Kidney epithelial cell (primary cell): ENCODE results near the gene KRTAP4-5. TPM values are rescaled to one million over a fixed set of nuclear protein-coding genes. Genes with fewer than 3 reads are reported as not detected.
"Not testable (repeated sequence)": the region's sequence is repeated elsewhere in the genome, so short reads cannot be mapped to it uniquely, and the experiment has no call there.

Experiments used
- DNase-seq: peaks from one replicate; pipeline ENCODE4 v3.0.0-alpha.2; 2010; ENCODE audit warnings: low read depth
- H3K27me3 ChIP-seq: 2 replicates; pipeline ENCODE4 v1.6.0; 2011; ENCODE audit warnings: low read length; ENCODE audit not compliant: control insufficient read depth, insufficient read depth
- H3K36me3 ChIP-seq: 2 replicates; pipeline ENCODE4 v1.5.1; 2011; ENCODE audit warnings: low read length; ENCODE audit not compliant: control insufficient read depth, insufficient read depth
- H3K4me3 ChIP-seq: 2 replicates; pipeline ENCODE4 v1.5.1; 2011; ENCODE audit warnings: low read depth, mild to moderate bottlenecking, control low read depth, low read length
- total RNA-seq: library from RNA; depleted of rRNA; stranded (reverse); fragments of >200 nt; gene quantifications from 2 replicates; pipeline ENCODE4 v1.2.3, GENCODE V29; 2015
- TF ChIP-seq, protein P1 (sequence below): IDR thresholded peaks from 2 replicates; pipeline ENCODE4 v1.5.1; 2011; ENCODE audit warnings: mild to moderate bottlenecking, moderate library complexity, low read length, control low read depth, inconsistent platforms; ENCODE audit not compliant: insufficient read depth, poor library complexity, severe bottlenecking

Gene KRTAP4-5
- total RNA-seq, 1 donor from 2014 or later, result not detected

DNA sequence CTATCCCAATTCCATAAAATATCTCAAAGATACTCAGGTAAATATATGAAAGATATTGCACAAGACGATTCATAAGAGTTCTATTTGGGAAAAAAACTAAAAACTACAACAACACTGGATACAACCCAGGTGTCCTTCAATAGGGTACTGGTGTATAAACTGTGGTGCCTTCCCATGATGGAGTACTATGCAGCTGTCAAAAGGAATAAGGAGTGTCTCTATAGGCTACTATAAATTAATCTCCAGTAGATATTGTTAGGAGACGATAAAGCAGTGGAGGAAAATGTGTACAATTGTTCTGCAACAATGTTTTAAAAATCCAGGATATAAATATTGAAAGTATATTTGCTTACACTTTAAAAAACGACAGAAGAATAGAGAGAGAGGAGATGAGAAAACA lies 23.2 kb downstream of the KRTAP4-5 start:
- Histone ChIP-seq H3K4me3 (no peak overlapping the region), H3K27me3 (no peaks in the 10 kb centered on the region), H3K36me3 (no peaks in the 10 kb centered on the region)
- TF ChIP-seq, protein P1, sequence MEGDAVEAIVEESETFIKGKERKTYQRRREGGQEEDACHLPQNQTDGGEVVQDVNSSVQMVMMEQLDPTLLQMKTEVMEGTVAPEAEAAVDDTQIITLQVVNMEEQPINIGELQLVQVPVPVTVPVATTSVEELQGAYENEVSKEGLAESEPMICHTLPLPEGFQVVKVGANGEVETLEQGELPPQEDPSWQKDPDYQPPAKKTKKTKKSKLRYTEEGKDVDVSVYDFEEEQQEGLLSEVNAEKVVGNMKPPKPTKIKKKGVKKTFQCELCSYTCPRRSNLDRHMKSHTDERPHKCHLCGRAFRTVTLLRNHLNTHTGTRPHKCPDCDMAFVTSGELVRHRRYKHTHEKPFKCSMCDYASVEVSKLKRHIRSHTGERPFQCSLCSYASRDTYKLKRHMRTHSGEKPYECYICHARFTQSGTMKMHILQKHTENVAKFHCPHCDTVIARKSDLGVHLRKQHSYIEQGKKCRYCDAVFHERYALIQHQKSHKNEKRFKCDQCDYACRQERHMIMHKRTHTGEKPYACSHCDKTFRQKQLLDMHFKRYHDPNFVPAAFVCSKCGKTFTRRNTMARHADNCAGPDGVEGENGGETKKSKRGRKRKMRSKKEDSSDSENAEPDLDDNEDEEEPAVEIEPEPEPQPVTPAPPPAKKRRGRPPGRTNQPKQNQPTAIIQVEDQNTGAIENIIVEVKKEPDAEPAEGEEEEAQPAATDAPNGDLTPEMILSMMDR, result no peak
- DNase-seq, result no peak

DNA sequence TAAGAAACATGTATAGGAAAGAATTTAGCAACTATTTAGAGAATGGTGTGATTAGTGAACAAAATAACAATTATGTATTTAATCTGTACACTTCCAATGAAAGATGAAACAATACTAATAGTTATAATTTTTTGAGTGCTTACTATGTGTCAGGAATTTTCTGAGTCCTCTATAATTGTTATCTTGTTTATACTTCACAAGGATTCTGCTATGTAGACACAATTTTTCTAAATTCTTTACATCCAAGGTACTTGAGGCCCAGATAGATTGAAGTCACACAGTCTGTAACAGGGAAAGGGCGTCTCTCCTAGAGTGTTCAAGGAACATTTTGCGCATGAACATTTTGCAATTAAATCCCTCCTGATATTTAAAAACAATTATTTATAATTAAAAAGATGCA lies 24.6 kb downstream of the KRTAP4-5 start:
- no peak overlapping the region for H3K4me3 ChIP-seq
- DNase-seq, result no peak
- TF ChIP-seq, protein P1, result no peak

DNA sequence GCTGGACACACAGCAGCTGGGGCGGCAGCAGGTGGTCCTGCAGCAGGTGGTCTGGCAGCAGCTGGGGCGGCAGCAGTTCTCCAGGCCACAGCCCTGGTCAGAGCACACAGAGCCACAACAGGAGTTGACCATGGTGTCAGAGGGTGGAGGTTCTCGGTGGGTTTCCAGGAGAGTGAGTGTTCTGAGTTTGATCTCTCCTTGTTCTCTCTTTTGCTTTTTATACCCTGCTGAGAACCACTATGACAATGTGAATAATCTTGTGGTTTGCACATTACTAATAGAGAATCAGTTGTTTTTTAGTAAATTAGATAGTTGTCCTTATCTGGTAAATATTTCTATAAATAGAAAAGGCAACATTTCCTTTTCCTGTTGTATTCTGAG lies 25.6 kb downstream of the KRTAP4-5 start, which contains the start of gene KRTAP4-12:
KRTAP4-12 (minus strand) TSS at position 192 of the 381 bp plus-strand sequence; CDS start at position 132, 60 bp downstream.
- not testable (repeated sequence) for H3K27me3 ChIP-seq, H3K4me3 ChIP-seq, DNase-seq, H3K36me3 ChIP-seq

More for the DNA sequence above, 24.6 kb downstream of the KRTAP4-5 start:
- no peaks in the 10 kb centered on the region for H3K36me3 ChIP-seq
- no peaks in the 10 kb centered on the region for H3K27me3 ChIP-seq

DNA sequence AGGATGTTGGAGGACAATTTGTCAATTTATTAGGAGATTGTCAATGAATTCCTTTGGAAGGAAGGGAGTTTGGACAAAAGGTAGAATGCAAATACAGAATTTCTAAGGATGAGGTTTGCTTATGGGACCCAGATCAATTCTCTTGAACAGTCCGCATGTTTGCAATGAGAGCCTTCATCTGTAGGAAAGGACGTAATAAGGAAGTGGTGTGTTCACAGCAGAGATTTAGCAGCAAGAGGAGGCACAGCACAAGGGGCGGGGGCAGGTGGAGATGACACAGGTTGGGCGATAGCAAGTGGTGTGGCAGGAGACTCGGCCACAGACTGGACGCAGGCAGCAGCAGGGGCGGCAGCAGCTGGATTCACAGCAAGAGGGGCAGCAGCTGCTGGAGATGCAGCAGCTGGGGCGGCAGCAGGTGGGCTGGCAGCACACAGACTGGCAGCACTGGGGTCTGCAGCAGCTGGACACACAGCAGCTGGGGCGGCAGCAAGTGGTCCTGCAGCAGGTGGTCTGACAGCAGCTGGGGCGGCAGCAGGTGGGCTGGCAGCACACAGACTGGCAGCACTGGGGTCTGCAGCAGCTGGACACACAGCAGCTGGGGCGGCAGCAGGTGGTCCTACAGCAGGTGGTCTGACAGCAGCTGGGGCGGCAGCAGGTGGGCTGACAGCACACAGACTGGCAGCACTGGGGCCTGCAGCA lies 26.2 kb downstream of the KRTAP4-5 start:
- not testable (repeated sequence) for H3K27me3 ChIP-seq, DNase-seq, H3K36me3 ChIP-seq, H3K4me3 ChIP-seq

DNA sequence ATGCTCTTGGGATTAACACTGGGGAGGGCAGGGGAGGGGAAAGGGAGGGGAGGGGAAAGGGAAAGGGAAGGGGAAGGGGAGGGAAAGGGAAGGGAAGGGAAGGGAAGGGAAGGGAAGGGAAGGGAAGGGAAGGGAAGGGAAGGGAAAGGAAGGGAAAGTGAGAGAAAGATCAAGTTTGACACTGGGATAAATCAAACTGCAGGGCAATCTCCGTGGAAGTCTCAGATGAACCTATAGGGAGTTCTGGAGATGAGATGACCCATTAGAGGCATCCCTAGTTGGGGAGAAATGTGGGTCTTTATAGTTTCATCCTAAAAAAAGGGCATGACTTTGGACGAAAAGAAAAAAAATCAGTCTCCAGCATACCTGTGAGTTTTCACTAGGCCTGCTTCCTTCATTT lies 27.9 kb downstream of the KRTAP4-5 start:
- no peaks in the 10 kb centered on the region for H3K27me3 ChIP-seq
- no peak overlapping the region for H3K4me3 ChIP-seq
- H3K36me3 ChIP-seq, result no peaks in the 10 kb centered on the region
- DNase-seq, result no peak
- TF ChIP-seq, protein P1, result no peak

DNA sequence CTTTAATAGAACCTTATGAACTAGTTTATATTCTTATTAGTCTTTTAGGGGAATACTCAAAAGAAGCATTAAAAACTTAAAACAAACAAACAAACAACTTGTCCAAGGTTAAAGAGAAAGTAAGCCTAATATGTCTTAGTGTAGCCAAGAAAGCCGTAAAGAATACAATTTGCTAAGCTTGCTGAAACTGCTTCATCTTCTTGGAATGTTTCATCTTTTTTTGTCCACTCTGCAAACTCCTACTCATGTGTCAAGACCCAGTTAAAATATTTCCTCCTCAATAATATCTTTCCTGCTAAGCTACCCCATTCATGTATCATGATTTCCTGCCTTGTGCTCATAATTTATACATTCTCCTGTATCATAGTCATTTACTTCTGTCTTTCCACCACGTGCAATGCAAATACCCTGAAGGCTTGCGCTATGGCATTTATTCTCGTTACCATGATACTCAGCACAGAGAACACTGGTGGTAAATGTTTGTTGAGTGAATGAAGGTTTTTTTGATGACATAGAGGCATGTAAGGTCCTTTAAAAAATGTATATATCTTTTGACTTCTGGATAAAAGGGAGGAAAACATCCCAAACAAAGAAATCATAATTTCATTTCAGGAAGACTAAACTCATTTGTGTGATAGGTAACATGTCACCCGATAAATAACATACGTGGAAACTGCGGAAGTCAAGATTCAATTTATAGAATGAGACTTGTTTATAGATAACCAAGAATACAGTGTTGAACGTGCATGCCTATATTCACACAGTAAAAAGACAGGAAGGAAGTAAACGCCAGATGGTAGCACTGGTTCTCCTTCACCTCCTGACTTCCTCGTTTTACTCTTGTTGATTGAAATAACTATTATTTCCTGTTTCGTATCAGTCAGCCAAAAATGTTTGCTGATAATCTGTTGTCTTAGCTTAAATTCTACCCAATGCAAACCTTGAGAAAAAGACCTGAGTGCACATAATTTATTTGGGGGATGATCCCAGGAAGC lies 29.6 kb downstream of the KRTAP4-5 start:
- not testable (repeated sequence) for H3K27me3 ChIP-seq, H3K4me3 ChIP-seq, H3K36me3 ChIP-seq, DNase-seq

DNA sequence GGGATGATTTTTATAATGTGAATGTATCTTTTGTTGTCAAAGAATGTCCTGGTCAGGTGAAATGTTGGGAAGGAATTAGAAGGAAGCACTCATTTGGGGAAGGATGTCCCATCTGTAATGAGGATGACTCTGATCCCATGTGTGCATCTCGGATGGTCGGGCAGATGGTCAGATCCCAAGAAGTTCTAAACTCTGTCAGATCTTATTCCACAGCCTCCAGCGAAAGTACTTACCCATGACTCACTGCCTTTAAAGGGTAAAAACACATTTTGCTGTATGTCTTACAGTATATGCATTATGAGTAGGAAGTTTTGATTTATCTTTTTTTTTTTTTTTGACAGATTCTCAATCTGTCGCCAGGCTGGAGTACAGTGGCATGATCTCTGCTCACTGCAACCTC lies 30.9 kb downstream of the KRTAP4-5 start:
- Histone ChIP-seq H3K36me3 (no peaks in the 10 kb centered on the region), H3K4me3 (no peak overlapping the region), H3K27me3 (no peaks in the 10 kb centered on the region)
- DNase-seq, result no peak
- TF ChIP-seq, protein P1, result no peak

DNA sequence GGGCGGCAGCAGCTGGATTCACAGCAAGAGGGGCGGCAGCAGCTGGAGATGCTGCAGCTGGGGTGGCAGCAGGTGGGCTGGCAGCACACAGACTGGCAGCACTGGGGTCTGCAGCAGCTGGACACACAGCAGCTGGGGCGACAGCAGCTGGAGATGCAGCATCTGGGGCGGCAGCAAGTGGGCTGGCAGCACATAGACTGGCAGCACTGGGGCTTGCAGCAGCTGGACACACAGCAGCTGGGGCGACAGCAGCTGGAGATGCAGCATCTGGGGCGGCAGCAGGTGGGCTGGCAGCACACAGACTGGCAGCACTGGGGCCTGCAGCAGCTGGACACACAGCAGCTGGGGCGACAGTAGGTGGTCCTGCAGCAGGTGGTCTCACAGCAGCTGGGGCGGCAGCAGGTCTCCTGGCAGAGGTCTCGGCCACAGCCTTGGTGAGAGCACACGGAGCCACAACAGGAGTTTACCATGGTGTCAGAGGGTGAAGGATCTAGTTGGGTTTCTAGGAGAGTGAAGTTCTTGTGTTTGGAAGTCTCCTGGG lies 31.7 kb downstream of the KRTAP4-5 start, which contains the start of gene KRTAP4-11:
KRTAP4-11 (minus strand) TSS at position 528 of the 541 bp plus-strand sequence; CDS start at position 470, 58 bp downstream.
- DNase-seq, H3K27me3 ChIP-seq, H3K4me3 ChIP-seq, H3K36me3 ChIP-seq: not testable (repeated sequence)
